ENCODE measurements around the gene CEP41. TPM values are rescaled to one million over a fixed set of nuclear protein-coding genes. Genes with fewer than 3 reads are reported as not detected.

CEP41 gene
- total RNA-seq, 1 donor = 9.8 TPM

GRCh38 chr7:130387628-130388403 lies 53.0 kb downstream of the CEP41 start:
- Histone ChIP-seq H3K4me3 (ENCODE audit: insufficient read depth, low read length) (no peak overlapping the region), H3K4me2 (ENCODE audit: insufficient read depth, low read length) (peak overlapping the region; percentile 19), H2AFZ (ENCODE audit: low read length) (no peak overlapping the region), H4K20me1 (ENCODE audit: insufficient read depth, low read length) (no peaks in the 10 kb centered on the region), H3K4me1 (ENCODE audit: insufficient read depth, low read length) (peaks cover 22% of the 10 kb centered on the region), H3K9me3 (ENCODE audit: low read depth, low read length) (no peaks in the 10 kb centered on the region), H3K36me3 (ENCODE audit: insufficient read depth, low read length) (no peaks in the 10 kb centered on the region), H3K79me2 (ENCODE audit: insufficient read depth, low read length) (no peaks in the 10 kb centered on the region), H3K27ac (ENCODE audit: low read depth, low read length) (no peak overlapping the region), H3K27me3 (ENCODE audit: insufficient read depth, low read length) (no peaks in the 10 kb centered on the region)
- peak; percentile 76 for DNase-seq (ENCODE audit: insufficient read length, low spot score, missing footprints)
- TF ChIP-seq, protein P1, sequence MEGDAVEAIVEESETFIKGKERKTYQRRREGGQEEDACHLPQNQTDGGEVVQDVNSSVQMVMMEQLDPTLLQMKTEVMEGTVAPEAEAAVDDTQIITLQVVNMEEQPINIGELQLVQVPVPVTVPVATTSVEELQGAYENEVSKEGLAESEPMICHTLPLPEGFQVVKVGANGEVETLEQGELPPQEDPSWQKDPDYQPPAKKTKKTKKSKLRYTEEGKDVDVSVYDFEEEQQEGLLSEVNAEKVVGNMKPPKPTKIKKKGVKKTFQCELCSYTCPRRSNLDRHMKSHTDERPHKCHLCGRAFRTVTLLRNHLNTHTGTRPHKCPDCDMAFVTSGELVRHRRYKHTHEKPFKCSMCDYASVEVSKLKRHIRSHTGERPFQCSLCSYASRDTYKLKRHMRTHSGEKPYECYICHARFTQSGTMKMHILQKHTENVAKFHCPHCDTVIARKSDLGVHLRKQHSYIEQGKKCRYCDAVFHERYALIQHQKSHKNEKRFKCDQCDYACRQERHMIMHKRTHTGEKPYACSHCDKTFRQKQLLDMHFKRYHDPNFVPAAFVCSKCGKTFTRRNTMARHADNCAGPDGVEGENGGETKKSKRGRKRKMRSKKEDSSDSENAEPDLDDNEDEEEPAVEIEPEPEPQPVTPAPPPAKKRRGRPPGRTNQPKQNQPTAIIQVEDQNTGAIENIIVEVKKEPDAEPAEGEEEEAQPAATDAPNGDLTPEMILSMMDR (IDR thresholded peaks at IDR 0.05; ENCODE audit: extremely low read depth, low read depth, low read length) = no peak

DNA sequence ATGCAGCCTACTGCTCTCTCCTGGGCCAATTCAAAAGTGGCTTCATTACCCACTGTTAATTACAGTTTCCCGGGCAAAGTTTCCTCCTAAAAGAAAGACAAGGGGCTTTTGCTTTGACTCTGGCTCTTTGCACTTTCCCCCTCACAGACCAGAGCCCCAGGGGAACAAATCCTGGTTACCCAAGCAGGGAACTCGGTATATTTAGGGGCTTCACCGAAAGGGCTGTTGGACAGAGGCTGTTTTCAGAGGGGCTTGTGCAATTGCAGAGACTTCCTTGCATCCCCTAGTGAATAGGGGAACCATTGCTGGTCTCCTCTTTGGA lies 53.5 kb downstream of the CEP41 start:
- no peak overlapping the region for H3K4me2 ChIP-seq (ENCODE audit: insufficient read depth, low read length)
- H3K27me3 ChIP-seq (ENCODE audit: insufficient read depth, low read length) = no peaks in the 10 kb centered on the region
- H4K20me1 ChIP-seq (ENCODE audit: insufficient read depth, low read length) = no peaks in the 10 kb centered on the region
- H3K79me2 ChIP-seq (ENCODE audit: insufficient read depth, low read length) = no peaks in the 10 kb centered on the region
- no peaks in the 10 kb centered on the region for H3K9me3 ChIP-seq (ENCODE audit: low read depth, low read length)
- H2AFZ ChIP-seq (ENCODE audit: low read length) = no peak overlapping the region
- H3K27ac ChIP-seq (ENCODE audit: low read depth, low read length) = no peak overlapping the region
- H3K4me1 ChIP-seq (ENCODE audit: insufficient read depth, low read length) = peaks cover 16% of the 10 kb centered on the region
- H3K36me3 ChIP-seq (ENCODE audit: insufficient read depth, low read length) = no peaks in the 10 kb centered on the region
- TF ChIP-seq, protein P1 (IDR thresholded peaks at IDR 0.05; ENCODE audit: extremely low read depth, low read depth, low read length) = no peak
- DNase-seq (ENCODE audit: insufficient read length, low spot score, missing footprints) = no peak
- H3K4me3 ChIP-seq (ENCODE audit: insufficient read depth, low read length) = no peak overlapping the region

- no peaks in the 10 kb centered on the region for H3K79me2 ChIP-seq (ENCODE audit: insufficient read depth, low read length)
- H3K27ac ChIP-seq (ENCODE audit: low read depth, low read length) = no peak overlapping the region
- H3K27me3 ChIP-seq (ENCODE audit: insufficient read depth, low read length) = no peaks in the 10 kb centered on the region
- peaks cover 12% of the 10 kb centered on the region for H3K4me1 ChIP-seq (ENCODE audit: insufficient read depth, low read length)
- H3K9me3 ChIP-seq (ENCODE audit: low read depth, low read length) = no peaks in the 10 kb centered on the region
- no peaks in the 10 kb centered on the region for H4K20me1 ChIP-seq (ENCODE audit: insufficient read depth, low read length)
- H3K4me3 ChIP-seq (ENCODE audit: insufficient read depth, low read length) = no peak overlapping the region
- H3K36me3 ChIP-seq (ENCODE audit: insufficient read depth, low read length) = no peaks in the 10 kb centered on the region
- TF ChIP-seq, protein P1 (IDR thresholded peaks at IDR 0.05; ENCODE audit: extremely low read depth, low read depth, low read length) = no peak
- DNase-seq (ENCODE audit: insufficient read length, low spot score, missing footprints) = peak; percentile 38
- H2AFZ ChIP-seq (ENCODE audit: low read length) = no peak overlapping the region
- H3K4me2 ChIP-seq (ENCODE audit: insufficient read depth, low read length) = no peak overlapping the region
Measured at GRCh38 chr7:130386876-130387275, 53.9 kb downstream of the CEP41 start.

GRCh38 chr7:130385600-130386066 lies 55.2 kb downstream of the CEP41 start:
- peaks cover 9% of the 10 kb centered on the region for H3K4me1 ChIP-seq (ENCODE audit: insufficient read depth, low read length)
- H4K20me1 ChIP-seq (ENCODE audit: insufficient read depth, low read length) = no peaks in the 10 kb centered on the region
- no peak overlapping the region for H3K4me3 ChIP-seq (ENCODE audit: insufficient read depth, low read length)
- no peak overlapping the region for H2AFZ ChIP-seq (ENCODE audit: low read length)
- DNase-seq (ENCODE audit: insufficient read length, low spot score, missing footprints) = no peak
- TF ChIP-seq, protein P1 (IDR thresholded peaks at IDR 0.05; ENCODE audit: extremely low read depth, low read depth, low read length) = no peak
- H3K27ac ChIP-seq (ENCODE audit: low read depth, low read length) = no peak overlapping the region
- H3K36me3 ChIP-seq (ENCODE audit: insufficient read depth, low read length) = no peaks in the 10 kb centered on the region
- no peaks in the 10 kb centered on the region for H3K27me3 ChIP-seq (ENCODE audit: insufficient read depth, low read length)
- no peaks in the 10 kb centered on the region for H3K79me2 ChIP-seq (ENCODE audit: insufficient read depth, low read length)
- no peaks in the 10 kb centered on the region for H3K9me3 ChIP-seq (ENCODE audit: low read depth, low read length)
- no peak overlapping the region for H3K4me2 ChIP-seq (ENCODE audit: insufficient read depth, low read length)
